ENCODE results near the gene CRYGC.

DNA sequence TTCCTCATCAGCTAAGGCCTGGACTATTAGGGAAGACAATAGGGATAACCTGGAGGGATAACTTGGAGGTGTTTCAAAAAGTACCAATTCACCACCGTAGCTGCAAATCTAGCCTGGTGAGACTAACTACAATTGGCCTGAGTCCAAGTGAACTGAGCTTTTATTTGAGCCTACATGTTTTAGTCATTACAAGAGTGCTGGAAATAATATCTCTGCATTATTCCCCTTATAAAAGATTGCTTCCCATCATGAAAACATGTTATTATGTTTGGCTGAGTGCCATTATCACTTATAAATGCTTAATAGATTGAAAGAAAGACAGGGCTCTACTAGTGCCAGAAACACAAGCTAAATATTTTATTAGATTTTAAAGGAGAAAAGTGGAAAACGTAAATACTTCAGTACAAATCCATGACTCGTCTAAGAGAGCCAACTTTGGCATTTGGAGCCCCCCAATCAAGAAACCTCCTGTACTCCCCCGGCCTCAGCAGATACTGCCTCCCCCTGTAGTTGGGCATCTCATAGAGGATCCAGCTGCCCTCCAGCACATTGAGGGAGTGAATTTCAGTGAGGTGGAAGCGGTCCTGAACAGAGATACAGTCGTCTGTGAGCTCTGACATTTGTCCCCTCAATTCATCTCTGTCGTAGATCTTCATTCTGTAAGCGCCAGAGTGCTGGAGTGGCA lies 12.8 kb upstream of the CRYGC start:
- TF ChIP-seq POLR2A (IDR thresholded peaks at IDR 0.05; ENCODE audit: control extremely low read depth in 1 of 2, low read depth in 2 of 2, low read length in 2 of 2) (no peak), GTF2F1 (IDR thresholded peaks at IDR 0.05; ENCODE audit: borderline replicate concordance, low read depth, low read length) (no peak), NANOG (IDR thresholded peaks at IDR 0.05; ENCODE audit: insufficient read depth, low read depth, low read length, poor library complexity, severe bottlenecking) (no peak), JUND (IDR thresholded peaks at IDR 0.05; ENCODE audit: low read length) (no peak)
- TF ChIP-seq, protein P1, sequence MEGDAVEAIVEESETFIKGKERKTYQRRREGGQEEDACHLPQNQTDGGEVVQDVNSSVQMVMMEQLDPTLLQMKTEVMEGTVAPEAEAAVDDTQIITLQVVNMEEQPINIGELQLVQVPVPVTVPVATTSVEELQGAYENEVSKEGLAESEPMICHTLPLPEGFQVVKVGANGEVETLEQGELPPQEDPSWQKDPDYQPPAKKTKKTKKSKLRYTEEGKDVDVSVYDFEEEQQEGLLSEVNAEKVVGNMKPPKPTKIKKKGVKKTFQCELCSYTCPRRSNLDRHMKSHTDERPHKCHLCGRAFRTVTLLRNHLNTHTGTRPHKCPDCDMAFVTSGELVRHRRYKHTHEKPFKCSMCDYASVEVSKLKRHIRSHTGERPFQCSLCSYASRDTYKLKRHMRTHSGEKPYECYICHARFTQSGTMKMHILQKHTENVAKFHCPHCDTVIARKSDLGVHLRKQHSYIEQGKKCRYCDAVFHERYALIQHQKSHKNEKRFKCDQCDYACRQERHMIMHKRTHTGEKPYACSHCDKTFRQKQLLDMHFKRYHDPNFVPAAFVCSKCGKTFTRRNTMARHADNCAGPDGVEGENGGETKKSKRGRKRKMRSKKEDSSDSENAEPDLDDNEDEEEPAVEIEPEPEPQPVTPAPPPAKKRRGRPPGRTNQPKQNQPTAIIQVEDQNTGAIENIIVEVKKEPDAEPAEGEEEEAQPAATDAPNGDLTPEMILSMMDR (IDR thresholded peaks at IDR 0.05; ENCODE audit: control extremely low read depth in 1 of 3, insufficient read depth in 1 of 3, low read depth in 1 of 3, low read length in 3 of 3): no peak
- TF ChIP-seq, protein P2, sequence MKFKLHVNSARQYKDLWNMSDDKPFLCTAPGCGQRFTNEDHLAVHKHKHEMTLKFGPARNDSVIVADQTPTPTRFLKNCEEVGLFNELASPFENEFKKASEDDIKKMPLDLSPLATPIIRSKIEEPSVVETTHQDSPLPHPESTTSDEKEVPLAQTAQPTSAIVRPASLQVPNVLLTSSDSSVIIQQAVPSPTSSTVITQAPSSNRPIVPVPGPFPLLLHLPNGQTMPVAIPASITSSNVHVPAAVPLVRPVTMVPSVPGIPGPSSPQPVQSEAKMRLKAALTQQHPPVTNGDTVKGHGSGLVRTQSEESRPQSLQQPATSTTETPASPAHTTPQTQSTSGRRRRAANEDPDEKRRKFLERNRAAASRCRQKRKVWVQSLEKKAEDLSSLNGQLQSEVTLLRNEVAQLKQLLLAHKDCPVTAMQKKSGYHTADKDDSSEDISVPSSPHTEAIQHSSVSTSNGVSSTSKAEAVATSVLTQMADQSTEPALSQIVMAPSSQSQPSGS (IDR thresholded peaks at IDR 0.05; ENCODE audit: low read length): no peak

All from H1 (cell line).